H1 (cell line): ENCODE results near the gene KCNH8. TPM values are rescaled to one million over a fixed set of nuclear protein-coding genes. Genes with fewer than 3 reads are reported as not detected.

Source experiments
- CTCF ChIA-PET: fragments of 300-600 bp; sonication (Branson Sonifier 250); formaldehyde crosslinking; loops from one replicate; lab custom pipeline; 2021; ENCODE audit not compliant: partially characterized antibody; lab: Charles Lee
- POLR2A ChIA-PET: fragments of 300-600 bp; sonication (Branson Sonifier 250); formaldehyde crosslinking; loops from one replicate; lab custom pipeline; 2021; ENCODE audit warnings: inconsistent platforms; ENCODE audit not compliant: partially characterized antibody; lab: Charles Lee
- DNase-seq, 2 experiments: peaks; one replicate each; pipeline versions ENCODE4 v3.0.0 to v3.0.0-alpha.2; 2010 to 2022; ENCODE audit warnings: low spot score in 2 of 2, low read depth in 1 of 2, mixed read lengths in 1 of 2
- FAIRE-seq: peaks from 2 replicates; lab custom pipeline; 2011; peaks lifted over from hg19 to GRCh38; lab: Jason Lieb, UNC
- H2AFZ ChIP-seq: 2 replicates; pipeline ENCODE4 v1.8.1; 2012; ENCODE audit warnings: low read length, inconsistent platforms
- H2AK5ac ChIP-seq: 2 replicates; pipeline ENCODE4 v1.6.1; 2013; ENCODE audit warnings: low read depth, low read length
- H2BK120ac ChIP-seq: replicated peaks from 2 replicates; pipeline ENCODE3; 2013; ENCODE audit warnings: low read depth, low read length, inconsistent platforms
- H2BK12ac ChIP-seq: 2 replicates; pipeline ENCODE4 v1.6.1; 2013; ENCODE audit warnings: low read depth, low read length
- H2BK15ac ChIP-seq: 2 replicates; pipeline ENCODE4 v1.6.1; 2013; ENCODE audit warnings: low read length
- H2BK20ac ChIP-seq: 2 replicates; pipeline ENCODE4 v1.6.1; 2013; ENCODE audit warnings: low read length
- H2BK5ac ChIP-seq: 2 replicates; pipeline ENCODE4 v1.6.1; 2013; ENCODE audit warnings: low read depth, low read length
- H3K14ac ChIP-seq: 2 replicates; pipeline ENCODE4 v1.6.1; 2013; ENCODE audit warnings: inconsistent platforms; ENCODE audit not compliant: insufficient read length
- H3K18ac ChIP-seq: 2 replicates; pipeline ENCODE4 v1.6.1; 2013; ENCODE audit warnings: low read length; ENCODE audit errors: extremely low read depth
- H3K23ac ChIP-seq: 2 replicates; pipeline ENCODE4 v1.6.1; 2013; ENCODE audit warnings: inconsistent platforms; ENCODE audit not compliant: insufficient read length
- H3K23me2 ChIP-seq: 2 replicates; pipeline ENCODE4 v1.6.1; 2013; ENCODE audit warnings: low read depth, low read length
- H3K27ac ChIP-seq: 2 replicates; pipeline ENCODE4 v1.6.1; 2011; ENCODE audit warnings: low read depth, low read length, inconsistent platforms
- H3K27me3 ChIP-seq, 4 experiments: replicated peaks in 1 of 4; 1 replicate in 1 of 4; 2 replicates in 3 of 4; pipeline versions ENCODE4 v1.6.1 to v1.8.1; 2011 to 2013; ENCODE audit warnings: low read length in 3 of 4, mild to moderate bottlenecking in 3 of 4, inconsistent platforms in 2 of 4, mixed read lengths in 2 of 4, moderate library complexity in 1 of 4; ENCODE audit not compliant: control insufficient read depth in 3 of 4, insufficient read depth in 3 of 4; ENCODE audit errors: extremely low read depth in 1 of 4
- H3K36me3 ChIP-seq, 4 experiments: 2 replicates each; pipeline versions ENCODE4 v1.6.1 to v1.8.1; 2011 to 2013; ENCODE audit warnings: mild to moderate bottlenecking in 4 of 4, low read length in 3 of 4, moderate library complexity in 2 of 4, control low read depth in 1 of 4, inconsistent platforms in 1 of 4; ENCODE audit not compliant: insufficient read depth in 4 of 4, control insufficient read depth in 2 of 4
- H3K4ac ChIP-seq: replicated peaks from 2 replicates; pipeline ENCODE3; 2013; ENCODE audit warnings: low read length, low read depth, mixed read lengths, inconsistent platforms; ENCODE audit not compliant: insufficient read length
- H3K4me1 ChIP-seq, 4 experiments: replicated peaks in 1 of 4; 1 replicate in 1 of 4; 2 replicates in 3 of 4; pipeline versions ENCODE4 v1.6.1 to v1.8.1; 2011 to 2013; ENCODE audit warnings: low read length in 3 of 4, inconsistent platforms in 2 of 4, mixed read lengths in 1 of 4; ENCODE audit not compliant: insufficient read depth in 4 of 4, control insufficient read depth in 3 of 4
- H3K4me2 ChIP-seq, 2 experiments: 2 replicates each; pipeline versions ENCODE4 v1.6.1 to v1.8.1; 2011 to 2013; ENCODE audit warnings: low read depth in 2 of 2, low read length in 2 of 2, control low read depth in 1 of 2, inconsistent platforms in 1 of 2, mild to moderate bottlenecking in 1 of 2; ENCODE audit not compliant: insufficient read depth in 1 of 2
- H3K4me3 ChIP-seq, 4 experiments: fragments of 200-600, 300-600 bp in 1 of 4; sonication (generic), shearing (Covaris generic), sonication (Bioruptor Twin) in 1 of 4; 2 replicates each; pipeline versions ENCODE4 v1.5.1 to v1.8.1; 2011 to 2016; ENCODE audit warnings: low read length in 4 of 4, low read depth in 3 of 4, control low read depth in 2 of 4, inconsistent platforms in 2 of 4, mild to moderate bottlenecking in 2 of 4, mixed read lengths in 1 of 4, moderate library complexity in 1 of 4; ENCODE audit not compliant: insufficient read depth in 2 of 4; ENCODE audit errors: extremely low read depth in 1 of 4
- H3K56ac ChIP-seq: replicated peaks from 2 replicates; pipeline ENCODE3; 2013; ENCODE audit warnings: low read depth, mild to moderate bottlenecking, mixed read lengths, low read length, inconsistent platforms; ENCODE audit not compliant: insufficient read length
- H3K79me1 ChIP-seq: 2 replicates; pipeline ENCODE4 v1.6.1; 2013; ENCODE audit warnings: low read depth, low read length, control low read depth
- H3K79me2 ChIP-seq, 2 experiments: 2 replicates each; pipeline versions ENCODE4 v1.6.1 to v1.8.1; 2012 to 2013; ENCODE audit warnings: low read length in 2 of 2, mild to moderate bottlenecking in 2 of 2, inconsistent platforms in 1 of 2; ENCODE audit not compliant: insufficient read depth in 2 of 2, control insufficient read depth in 1 of 2
- H3K9ac ChIP-seq, 4 experiments: replicated peaks in 1 of 4; 1 replicate in 1 of 4; 2 replicates in 3 of 4; pipeline versions ENCODE4 v1.6.1 to v1.8.1; 2011 to 2013; ENCODE audit warnings: low read depth in 3 of 4, low read length in 3 of 4, control low read depth in 2 of 4, mild to moderate bottlenecking in 2 of 4, moderate library complexity in 2 of 4, inconsistent platforms in 1 of 4; ENCODE audit errors: extremely low read depth in 1 of 4
- H3K9me3 ChIP-seq, 2 experiments: 2 replicates each; pipeline versions ENCODE4 v1.6.1 to v1.8.1; 2012 to 2013; ENCODE audit warnings: mild to moderate bottlenecking in 2 of 2, moderate library complexity in 2 of 2, control low read depth in 1 of 2, inconsistent platforms in 1 of 2, low read depth in 1 of 2, low read length in 1 of 2, mixed read lengths in 1 of 2; ENCODE audit not compliant: insufficient read depth in 2 of 2
- H4K20me1 ChIP-seq, 2 experiments: replicated peaks in 1 of 2; 2 replicates each; pipeline versions ENCODE3 to v1.8.1; 2011 to 2013; ENCODE audit warnings: inconsistent platforms in 2 of 2, low read length in 2 of 2, mild to moderate bottlenecking in 1 of 2; ENCODE audit not compliant: insufficient read depth in 2 of 2, control insufficient read depth in 1 of 2
- H4K5ac ChIP-seq: 2 replicates; pipeline ENCODE4 v1.6.1; 2013; ENCODE audit warnings: low read length, low read depth, mixed read lengths, inconsistent platforms; ENCODE audit not compliant: insufficient read length
- H4K8ac ChIP-seq: 2 replicates; pipeline ENCODE4 v1.8.0; 2013; ENCODE audit warnings: mild to moderate bottlenecking, moderate library complexity, low read length, inconsistent platforms; ENCODE audit not compliant: insufficient read depth; ENCODE audit errors: extremely low read depth
- H4K91ac ChIP-seq: replicated peaks from 2 replicates; pipeline ENCODE3; 2013; ENCODE audit warnings: low read length, mixed read lengths, inconsistent platforms; ENCODE audit not compliant: insufficient read length
- ASH2L ChIP-seq: fragments of 200-600, 300-600 bp; sonication (generic); IDR thresholded peaks from one replicate; pipeline ENCODE4 v1.7.1; 2017; ENCODE audit warnings: low read length
- BCL11A ChIP-seq, 2 experiments: IDR thresholded peaks; one replicate each; pipeline ENCODE4 v1.6.1; 2011; ENCODE audit warnings: low read depth in 2 of 2, low read length in 2 of 2, mild to moderate bottlenecking in 2 of 2
- BRCA1 ChIP-seq: IDR thresholded peaks from 2 replicates; pipeline ENCODE4 v1.6.1; 2012; ENCODE audit warnings: low read depth, low read length, improper control_type of control experiment
- CEBPB ChIP-seq: IDR thresholded peaks from 2 replicates; pipeline ENCODE4 v1.6.1; 2012; ENCODE audit warnings: low read depth, low read length
- EGR1 ChIP-seq: IDR thresholded peaks from 2 replicates; pipeline ENCODE4 v1.6.1; 2011; ENCODE audit warnings: low read depth, low read length, borderline replicate concordance
- SP1 ChIP-seq: IDR thresholded peaks from 2 replicates; pipeline ENCODE4 v1.6.1; 2011; ENCODE audit warnings: low read depth, low read length
- SRF ChIP-seq: IDR thresholded peaks from 2 replicates; pipeline ENCODE4 v1.6.1; 2011; ENCODE audit warnings: mild to moderate bottlenecking, low read depth, low read length, moderate library complexity
- WGBS, 2 experiments: shearing (Covaris generic) in 1 of 2; methylation state at CpG; one replicate each; pipeline versions ENCODE4 v1.1.6 to v1.1.7; 2013 to 2015; ENCODE audit warnings: low lambda C conversion rate in 2 of 2, mixed read lengths in 2 of 2, inconsistent platforms in 1 of 2, low coverage in 1 of 2, missing lambda C conversion rate in 1 of 2; ENCODE audit not compliant: insufficient replicate concordance in 2 of 2, insufficient coverage in 1 of 2, insufficient read length in 1 of 2; ENCODE audit errors: extremely low coverage in 1 of 2, missing lambda C conversion rate in 1 of 2; 5-methylcytosine and 5-hydroxymethylcytosine counted together
- polyA plus RNA-seq, 7 experiments: library from polyadenylated mRNA; depleted of rRNA in 3 of 7; stranded (reverse) in 5 of 7; unstranded in 2 of 7; fragments of >200 nt in 5 of 7; fragments of 200-250 nt in 2 of 7; gene quantifications; 1 replicate in 5 of 7; 2 replicates in 1 of 7; 4 replicates in 1 of 7; pipeline versions ENCODE4 v1.2.1 to v1.2.3, GENCODE V29; 2011 to 2013; ENCODE audit warnings: missing spikeins in 2 of 7, mixed read lengths in 2 of 7
- total RNA-seq: library from RNA; stranded (reverse); fragmentation: NEBNext Ultra II Directional; extraction: Animal tissue kit (Norgen Biotek cat#: 25700); gene quantifications from 2 replicates; pipeline ENCODE4 v1.2.1, GENCODE V29; 2021

Gene KCNH8
- total and polyA plus RNA-seq, 2 of the 8 experiments (the other 6 are each of a cell fraction or from before 2014, with no cell fraction given): 2.2 to 2.4 TPM

DNA sequence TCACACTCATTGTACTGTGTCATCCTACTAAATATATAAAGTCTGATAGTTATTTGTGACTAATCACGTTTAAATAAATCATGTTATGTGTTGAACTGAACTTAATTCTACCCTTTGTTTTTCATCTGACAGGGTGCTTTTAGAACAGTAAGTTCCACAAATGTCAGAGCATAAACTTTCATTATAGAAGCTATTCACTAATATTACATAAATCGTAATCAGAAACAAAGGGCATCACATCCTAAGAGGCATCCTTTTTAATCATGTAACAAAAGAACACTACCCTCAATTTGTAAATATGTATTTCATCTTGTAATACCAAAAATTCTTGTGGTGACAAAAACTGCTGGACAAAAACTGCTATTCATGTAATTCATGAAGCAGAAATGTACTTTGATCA, 50.8 kb downstream of the KCNH8 start:
- POLR2A ChIA-PET: no interaction called here
- Histone ChIP-seq H4K91ac (no peak overlapping the region), H3K4me3 (no peak overlapping the region), H3K56ac (no peak overlapping the region), H3K4me1 (no peaks in the 10 kb centered on the region), H3K79me1 (no peaks in the 10 kb centered on the region), H2AFZ (no peak overlapping the region), H3K79me2 (no peaks in the 10 kb centered on the region)
- FAIRE-seq: no peak
- no peak for DNase-seq
- TF ChIP-seq BRCA1 (no peak), EGR1 (no peak), SRF (no peak), CEBPB (no peak), ASH2L (no peak), SP1 (no peak), BCL11A (IDR thresholded peaks at IDR 0.05; ENCODE audit: low read depth in 2 of 2, low read length in 2 of 2) (no peak)
- TF ChIP-seq, all 59 proteins: peak for 0
- 89% methylated on average over 2 of the region's 2 CpGs; no CpG with 5 or more reads in 1 of the 2 experiments for WGBS, 2 experiments
- Histone ChIP-seq H4K8ac (no peak overlapping the region), H2AK5ac (no peak overlapping the region), H2BK5ac (no peak overlapping the region), H3K18ac (no peak overlapping the region), H3K9me3 (no peaks in the 10 kb centered on the region), H3K23ac (no peak overlapping the region), H3K14ac (no peak overlapping the region), H4K20me1 (no peaks in the 10 kb centered on the region), H3K23me2 (no peaks in the 10 kb centered on the region), H4K5ac (no peak overlapping the region), H2BK12ac (no peak overlapping the region), H3K9ac (no peak overlapping the region), H3K27ac (no peak overlapping the region), H3K36me3 (no peaks in the 10 kb centered on the region), H2BK20ac (no peak overlapping the region), H3K4ac (no peak overlapping the region), H2BK15ac (no peak overlapping the region), H2BK120ac (no peak overlapping the region), H3K4me2 (no peak overlapping the region), H3K27me3 (no peaks in the 10 kb centered on the region)
- CTCF ChIA-PET: interaction anchor here (0.5 to 1.5 kb wide), 3 partner anchors 10 to 523 kb away, joined by 3 to 5 read pairs (median 3); no protein-coding TSS in a partner anchor
